GM04504 (cell line): ENCODE measurements around the gene ATF5.
"Not testable (repeated sequence)": the region's sequence is repeated elsewhere in the genome, so short reads cannot be mapped to it uniquely, and the experiment has no call there.

Source experiments
- DNase-seq: peaks from one replicate; pipeline ENCODE4 v3.0.0-alpha.2; 2012; ENCODE audit warnings: low read depth

Gene ATF5

DNA sequence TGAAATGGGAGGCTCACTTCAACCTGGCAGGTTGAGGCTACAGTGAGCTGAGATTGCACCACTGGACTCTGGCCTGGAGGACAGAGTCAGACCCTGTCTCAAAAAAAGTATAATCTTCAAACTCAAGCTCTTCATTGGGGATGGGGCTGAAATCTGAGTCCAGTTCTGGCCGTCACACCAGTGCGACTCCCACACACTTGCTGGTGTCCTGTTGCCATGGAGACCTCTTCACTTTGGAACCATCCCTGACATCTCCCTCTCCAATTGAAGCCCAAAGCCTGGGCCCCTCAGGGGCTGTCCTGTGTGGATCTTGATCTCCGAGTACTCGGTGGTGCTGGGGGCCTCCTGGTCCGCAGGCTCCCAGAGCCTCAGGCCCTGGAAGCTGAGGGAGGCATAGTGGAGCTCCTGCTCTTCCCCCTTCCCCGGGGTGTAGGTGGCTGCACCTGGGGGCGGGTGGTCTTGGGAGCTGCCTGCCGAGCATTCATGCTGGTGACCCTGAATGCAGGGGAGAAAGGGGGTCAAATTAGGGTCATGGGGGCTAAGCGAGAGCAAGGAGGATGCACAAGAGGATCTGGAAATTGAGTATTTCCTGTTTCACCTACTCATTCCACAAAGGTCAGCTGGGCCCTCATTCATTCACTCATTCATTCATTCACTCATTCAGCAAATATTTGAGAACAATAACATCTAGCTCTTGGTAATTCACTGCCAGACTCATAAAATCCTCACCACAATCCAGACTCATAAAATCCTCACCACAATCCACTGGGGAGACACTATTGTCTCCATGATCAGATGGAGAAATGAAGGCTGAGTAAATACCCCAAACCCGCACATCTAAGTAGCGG, 21.0 kb downstream of the ATF5 start:
- peak; percentile 16 for DNase-seq

DNA sequence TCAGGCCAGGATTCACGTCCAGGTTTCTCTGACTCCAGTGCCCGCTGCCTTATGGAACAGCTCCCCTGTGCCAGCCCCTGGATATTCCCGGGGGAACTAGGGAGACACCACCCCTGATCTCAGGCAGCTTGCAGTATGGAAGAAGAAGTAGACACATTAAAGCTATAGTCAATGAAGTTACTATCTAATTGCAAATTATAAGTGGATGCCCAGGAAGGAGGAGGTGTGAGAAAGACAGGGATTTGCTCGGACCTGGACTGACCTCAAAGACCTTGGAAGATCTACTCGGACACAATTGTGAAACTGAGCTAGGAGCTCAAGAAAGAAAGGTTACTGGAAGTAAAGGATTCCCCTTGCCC, 21.6 kb downstream of the ATF5 start:
- no peak for DNase-seq

GRCh38 chr19:49950956-49951526, 22.0 kb downstream of the ATF5 start:
- DNase-seq: no peak

GRCh38 chr19:49951806-49952478, 22.9 kb downstream of the ATF5 start:
- no peak for DNase-seq

DNA sequence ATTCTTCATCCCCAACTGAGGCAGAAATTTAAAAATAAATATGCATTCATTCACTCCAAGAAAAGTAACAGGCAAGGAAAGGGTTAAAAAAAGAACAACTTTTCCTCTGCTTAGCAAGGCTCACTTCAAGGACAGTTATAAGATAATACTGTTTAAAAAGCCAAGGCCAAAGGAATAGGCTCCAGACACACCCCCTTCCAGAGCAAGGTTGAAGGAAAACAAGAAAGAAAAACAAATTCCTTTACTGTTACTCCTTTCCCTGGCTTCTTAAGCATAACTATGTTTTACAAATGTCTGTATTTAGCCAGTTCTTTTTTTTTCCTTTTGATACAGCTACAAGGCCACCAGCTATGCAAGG, 23.5 kb downstream of the ATF5 start:
- DNase-seq: no peak

- DNase-seq: no peak
Observed at GRCh38 chr19:49952906-49953305, 23.9 kb downstream of the ATF5 start.

DNA sequence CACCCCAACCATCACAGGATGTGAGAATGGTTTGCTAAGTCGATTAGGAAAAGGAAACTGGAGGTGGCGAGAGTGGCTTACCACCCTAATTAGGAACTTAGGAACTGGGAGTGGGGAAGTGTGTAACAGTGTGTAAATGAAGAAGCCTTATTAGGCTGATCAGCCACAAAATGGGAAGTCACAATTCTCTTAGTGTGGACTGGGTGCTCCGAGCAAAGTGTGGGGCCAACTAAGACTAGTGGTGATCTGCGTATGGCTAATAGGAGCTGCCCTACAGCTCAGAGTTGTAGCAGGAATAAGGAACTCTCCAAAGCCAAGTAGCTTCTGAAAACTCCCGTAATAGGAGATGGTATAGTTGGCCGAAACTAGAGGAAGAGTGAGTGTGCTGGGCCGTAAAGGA, 24.4 kb downstream of the ATF5 start:
- DNase-seq: no peak

DNA sequence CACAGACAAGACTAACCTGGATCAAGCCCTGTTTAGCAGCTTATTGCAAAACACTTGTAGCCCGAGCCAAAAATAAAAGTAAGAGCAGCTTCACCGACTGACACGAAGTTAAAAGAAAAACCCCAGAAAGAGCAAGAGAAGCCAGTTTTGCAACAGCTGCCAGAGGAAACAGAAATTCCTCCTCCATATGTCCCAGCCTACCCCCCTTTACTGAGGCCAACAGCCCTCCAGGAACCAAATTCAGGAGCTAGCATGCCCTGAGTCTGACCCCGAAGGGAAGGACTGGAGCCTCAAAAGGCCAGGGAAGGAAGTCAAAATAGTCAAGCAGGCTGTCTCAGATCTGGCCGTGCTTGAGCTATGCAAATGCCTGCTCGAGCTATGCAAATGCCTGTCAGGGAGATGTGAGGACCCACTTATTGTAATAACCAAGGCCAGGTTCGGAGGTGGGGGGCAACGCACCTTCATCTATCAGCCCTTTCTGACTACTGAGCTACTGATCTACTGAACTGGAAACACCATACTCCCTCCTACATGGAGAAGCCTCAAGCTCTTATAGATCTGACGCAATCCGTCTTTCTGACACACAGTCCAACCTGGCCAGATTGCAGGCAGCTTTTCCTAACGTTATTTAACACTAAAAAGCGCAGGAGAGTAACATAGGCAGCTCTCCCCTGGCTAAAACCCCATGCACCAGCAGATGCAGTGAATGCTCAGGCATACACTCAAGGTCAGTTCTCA, 25.3 kb downstream of the ATF5 start:
- DNase-seq: peak; percentile 9

DNA sequence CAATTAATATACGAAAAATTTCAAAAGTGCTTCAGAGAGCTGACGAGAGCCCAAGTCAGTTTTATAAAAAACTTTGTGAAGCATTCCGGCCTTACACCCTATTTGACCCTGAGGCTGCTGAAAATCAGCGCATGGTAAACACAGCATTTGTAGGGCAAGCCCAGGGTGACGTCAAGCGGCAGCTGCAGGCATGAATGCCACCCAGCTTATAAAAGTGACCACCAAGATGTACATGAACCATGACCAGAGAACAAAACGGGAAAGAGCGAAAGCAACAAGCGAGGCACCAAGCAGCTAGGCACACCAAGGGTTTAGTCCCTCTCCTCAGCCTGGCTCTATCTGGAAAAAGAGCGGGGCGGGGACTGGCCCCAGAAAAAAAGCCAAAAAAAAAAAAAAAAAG, 25.9 kb downstream of the ATF5 start:
- no peak for DNase-seq

GRCh38 chr19:49956115-49956495, 27.1 kb downstream of the ATF5 start:
- DNase-seq: no peak

GRCh38 chr19:49957262-49957915, 28.4 kb downstream of the ATF5 start:
- no peak for DNase-seq

- DNase-seq: not testable (repeated sequence)
Observed at GRCh38 chr19:49958144-49958543, 29.1 kb downstream of the ATF5 start.

- not testable (repeated sequence) for DNase-seq
Observed at GRCh38 chr19:49958596-49958995, 29.6 kb downstream of the ATF5 start.

DNA sequence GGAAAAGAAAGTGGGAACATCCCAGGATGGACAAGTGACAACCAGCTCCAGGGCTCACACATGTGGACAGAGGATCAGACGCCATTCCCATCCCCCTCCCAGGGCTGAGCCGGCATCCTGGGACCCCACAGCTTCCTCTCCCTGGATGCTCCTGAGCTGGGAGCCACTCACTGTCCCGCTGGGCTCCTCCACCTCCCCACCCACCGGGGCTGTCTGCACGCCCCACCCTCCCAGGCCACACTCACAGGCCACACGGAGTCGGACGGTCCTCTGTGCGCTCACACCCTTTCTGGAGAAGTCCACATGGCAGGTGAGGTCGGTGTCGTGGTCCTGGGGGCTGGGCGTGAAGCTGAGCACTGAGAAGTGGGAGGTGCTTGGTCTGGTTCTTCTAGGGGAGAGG, 30.9 kb downstream of the ATF5 start:
- not testable (repeated sequence) for DNase-seq

- not testable (repeated sequence) for DNase-seq
Observed at GRCh38 chr19:49960980-49961379, 32.0 kb downstream of the ATF5 start, which contains the start of gene SIGLEC11. TSS of gene SIGLEC11 (minus strand) at chr19:49961172. CDS start at chr19:49961081, 91 bp downstream.

DNA sequence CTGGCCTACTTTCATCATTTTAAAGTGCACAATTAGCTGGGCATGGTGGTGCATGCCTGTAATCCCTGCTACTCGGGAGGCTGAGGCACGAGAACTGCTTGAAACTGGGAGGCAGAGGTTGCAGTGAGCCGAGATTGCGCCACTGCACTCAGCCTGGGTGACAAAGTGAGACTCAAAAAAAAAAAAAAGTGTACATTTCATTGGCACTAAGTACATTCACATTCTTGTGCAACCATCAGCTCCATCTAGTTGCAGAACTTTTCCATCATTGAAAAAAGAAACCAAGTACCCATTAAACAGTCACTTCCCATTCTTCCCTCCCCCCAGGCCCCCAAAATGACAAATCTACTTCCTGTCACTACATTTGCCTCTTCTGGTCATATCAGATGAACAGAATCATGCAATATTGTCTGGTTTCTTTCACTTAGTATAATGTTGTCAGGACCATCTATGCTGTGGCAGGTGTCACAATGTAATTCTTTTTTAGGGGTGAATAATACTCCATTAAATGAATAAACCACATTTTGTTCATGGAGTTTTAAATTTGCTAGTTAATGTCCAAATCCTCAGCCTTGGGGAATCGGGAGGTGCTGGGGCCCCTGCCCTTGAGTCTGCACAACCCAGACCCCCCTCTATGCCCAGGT, 39.4 kb downstream of the ATF5 start:
- no peak for DNase-seq

DNA sequence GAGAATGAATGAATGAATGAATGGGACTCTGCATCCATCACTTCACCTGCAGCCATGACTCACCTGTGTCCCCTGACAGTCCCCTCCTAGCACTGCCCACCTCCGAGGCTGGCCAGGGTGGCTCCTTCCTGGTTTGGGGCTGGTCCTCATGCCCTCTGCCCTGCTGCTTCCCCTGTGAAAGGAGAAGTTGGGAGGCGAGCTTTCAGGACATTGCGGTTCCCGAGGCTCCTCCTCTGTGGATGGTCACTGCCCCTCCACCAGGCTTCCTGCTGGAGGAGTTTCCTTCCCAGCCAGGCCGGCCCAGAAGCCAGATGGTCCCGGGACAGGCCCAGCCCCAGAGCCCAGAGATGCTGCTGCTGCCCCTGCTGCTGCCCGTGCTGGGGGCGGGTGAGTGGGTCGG, 40.4 kb downstream of the ATF5 start:
- DNase-seq: not testable (repeated sequence)

DNA sequence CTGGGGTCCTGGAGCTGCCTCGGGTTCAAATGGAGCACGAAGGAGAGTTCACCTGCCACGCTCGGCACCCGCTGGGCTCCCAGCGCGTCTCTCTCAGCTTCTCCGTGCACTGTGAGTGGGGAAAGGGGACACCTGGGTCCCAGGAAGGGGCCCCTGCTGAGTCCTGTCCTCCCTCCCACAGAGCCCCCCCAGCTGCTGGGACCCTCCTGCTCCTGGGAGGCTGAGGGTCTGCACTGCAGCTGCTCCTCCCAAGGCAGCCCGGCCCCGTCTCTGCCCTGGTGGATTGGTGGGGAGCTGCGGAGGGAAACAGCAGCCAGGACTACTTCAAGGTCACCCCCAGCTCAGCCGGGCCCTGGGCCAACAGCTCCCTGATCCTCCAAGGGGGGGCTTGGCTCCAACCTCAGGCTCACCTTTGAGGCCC, 43.0 kb downstream of the ATF5 start:
- DNase-seq: no peak

GRCh38 chr19:49972841-49973240, 43.8 kb downstream of the ATF5 start:
- DNase-seq: no peak

- DNase-seq: no peak
Observed at GRCh38 chr19:49973987-49974386, 45.0 kb downstream of the ATF5 start.

DNA sequence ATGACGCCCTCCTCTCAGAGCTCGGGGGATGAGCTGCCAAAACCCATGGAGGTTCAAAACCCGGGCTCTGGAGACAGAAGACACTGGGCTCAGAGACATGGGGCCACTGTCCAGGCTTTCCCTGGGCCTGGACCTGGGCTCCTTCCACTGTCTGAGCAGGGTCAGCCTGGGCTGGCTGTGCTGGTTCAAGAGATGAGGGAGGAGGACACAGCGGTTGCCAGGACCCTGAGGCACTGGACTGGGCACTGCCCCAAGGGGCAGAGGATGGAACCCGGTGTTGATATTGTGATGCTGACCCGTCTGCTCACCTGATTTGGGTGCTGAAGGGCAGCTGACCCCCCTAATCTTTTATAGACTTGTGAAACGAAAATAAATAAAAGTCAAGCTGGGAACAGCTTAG, 46.0 kb downstream of the ATF5 start:
- no peak for DNase-seq

GRCh38 chr19:49976496-49976895, 47.5 kb downstream of the ATF5 start:
- DNase-seq: no peak
